Thyroid gland (tissue), 4 donors: ENCODE data around the gene AUH. TPM values are rescaled to one million over a fixed set of nuclear protein-coding genes. Genes with fewer than 3 reads are reported as not detected.

Source experiments
- DNase-seq, 2 donors: peaks; one replicate each; pipeline ENCODE4 v3.0.0-alpha.2; 2019
- H3K27ac ChIP-seq, 3 donors: fragments of 200-600 bp; sonication (generic); 1 replicate in 2 of 3; 2 replicates in 1 of 3; pipeline ENCODE4 v1.5.1; 2016 to 2019; ENCODE audit warnings: mild to moderate bottlenecking in 1 of 3, moderate library complexity in 1 of 3
- H3K27me3 ChIP-seq: fragments of 200-600 bp; sonication (generic); one replicate; pipeline ENCODE4 v1.5.1; 2019
- H3K36me3 ChIP-seq, 2 donors: fragments of 200-600 bp; sonication (generic); one replicate each; pipeline ENCODE4 v1.5.1; 2016 to 2019
- H3K4me1 ChIP-seq, 2 donors: fragments of 200-600 bp; sonication (generic); one replicate each; pipeline ENCODE4 v1.5.1; 2017 to 2019
- H3K4me3 ChIP-seq, 3 donors: fragments of 200-600 bp; sonication (generic); replicated peaks in 1 of 3; 1 replicate in 2 of 3; 2 replicates in 1 of 3; pipeline ENCODE4 v1.5.1; 2016; ENCODE audit warnings: mild to moderate bottlenecking in 1 of 3
- H3K9me3 ChIP-seq: fragments of 200-600 bp; sonication (generic); one replicate; pipeline ENCODE4 v1.5.1; 2017
- CTCF ChIP-seq, 6 experiments: fragments of 200-600 bp in 3 of 6; fragments of 450-650 bp in 3 of 6; sonication (generic) in 3 of 6; IDR thresholded peaks; one replicate each; pipeline ENCODE4 v1.5.1; 2016 to 2019; ENCODE audit warnings: antibody characterized with exemption in 6 of 6, mild to moderate bottlenecking in 2 of 6, inconsistent platforms in 1 of 6, moderate library complexity in 1 of 6
- POLR2A ChIP-seq, 2 donors: fragments of 450-650 bp; IDR thresholded peaks; one replicate each; pipeline ENCODE4 v1.6.1; 2017; ENCODE audit warnings: antibody characterized with exemption in 2 of 2, mild to moderate bottlenecking in 2 of 2, moderate library complexity in 1 of 2
- WGBS, 2 donors: methylation state at CpG; one replicate each; pipeline ENCODE4 v1.1.5; 2017; 5-methylcytosine and 5-hydroxymethylcytosine counted together
- intact Hi-C: fragments of 100-400 bp; cut with DNase I; formaldehyde crosslinking; loops from one replicate; pipeline ENCODE4 v1.15.1; 2023
- total RNA-seq, 4 donors: library from RNA; depleted of rRNA; stranded (reverse); fragments of >200 nt; gene quantifications; one replicate each; pipeline ENCODE4 v1.2.3, GENCODE V29; 2016

AUH gene
- total RNA-seq, result 10 to 100 TPM; 57.1 to 83.5 (median 65.2) TPM

- WGBS, 2 donors, result 0 to 1% methylated on average over 15 to 29 of the region's 82 CpGs
- DNase-seq, result peak; percentile 84 to 86
- H3K27ac ChIP-seq, result peak within 1 kb of the TSS; percentile 85 to 98 (median 95)
- TF ChIP-seq CTCF (IDR thresholded peaks at IDR 0.05) (peak in 2 of 6 experiments; percentile 14 to 21), POLR2A (IDR thresholded peaks at IDR 0.05) (peak; percentile 63 to 91)
- H3K36me3 ChIP-seq, result no peaks in the 10 kb centered on the region
- peaks cover 27 to 31% of the 10 kb centered on the region in 2 donors for H3K4me1 ChIP-seq
- intact Hi-C loops, result loop anchor here (10.0 kb wide), 1 partner anchor 53 kb away; no protein-coding TSS in a partner anchor
- no peaks in the 10 kb centered on the region for H3K9me3 ChIP-seq
- peak within 1 kb of the TSS; percentile 90 to 97 (median 95) for H3K4me3 ChIP-seq
- H3K27me3 ChIP-seq, result no peaks in the 10 kb centered on the region
These were observed at the start of gene AUH for GRCh38 chr9:91361291-91362050. AUH (minus strand) TSS chr9:91361918; CDS start chr9:91361889, 29 bp downstream.

- H3K9me3 ChIP-seq, result no peaks in the 10 kb centered on the region
- 77 to 84% methylated on average over 5 of the region's 5 CpGs for WGBS, 2 donors
- H3K36me3 ChIP-seq, result peaks cover 7 to 19% of the 10 kb centered on the region in 2 donors
- H3K27me3 ChIP-seq, result no peaks in the 10 kb centered on the region
- no peak for DNase-seq
- no peaks in the 10 kb centered on the region for H3K4me1 ChIP-seq
- H3K27ac ChIP-seq, result no peak overlapping the region
- TF ChIP-seq CTCF (IDR thresholded peaks at IDR 0.05) (no peak), POLR2A (IDR thresholded peaks at IDR 0.05) (no peak)
- intact Hi-C loops, result loop anchor here (10.0 kb wide), 1 partner anchor 46 kb away; the partner anchor contains the start of gene AUH
- no peak overlapping the region for H3K4me3 ChIP-seq
These were observed 49.5 kb upstream of the AUH start for GRCh38 chr9:91411096-91411771.

GRCh38 chr9:91410161-91410560 is 48.4 kb upstream of the AUH start:
- H3K36me3 ChIP-seq, result peaks cover 7 to 19% of the 10 kb centered on the region in 2 donors
- no peaks in the 10 kb centered on the region for H3K4me1 ChIP-seq
- intact Hi-C loops, result loop anchor here (10.0 kb wide), 1 partner anchor 45 kb away; the partner anchor contains the start of gene AUH
- no peak for TF ChIP-seq CTCF (IDR thresholded peaks at IDR 0.05)
- no peak for TF ChIP-seq POLR2A (IDR thresholded peaks at IDR 0.05)
- H3K27ac ChIP-seq, result no peak overlapping the region
- H3K9me3 ChIP-seq, result no peaks in the 10 kb centered on the region
- no peaks in the 10 kb centered on the region for H3K27me3 ChIP-seq
- DNase-seq, result no peak
- 88 to 89% methylated on average over 12 of the region's 12 CpGs for WGBS, 2 donors
- no peak overlapping the region for H3K4me3 ChIP-seq

- Histone ChIP-seq H3K27me3 (no peaks in the 10 kb centered on the region), H3K4me3 (no peak overlapping the region), H3K4me1 (peaks cover 8 to 10% of the 10 kb centered on the region in 2 donors), H3K36me3 (peaks cover 7 to 19% of the 10 kb centered on the region in 2 donors), H3K9me3 (no peaks in the 10 kb centered on the region), H3K27ac (no peak overlapping the region)
- TF ChIP-seq CTCF (IDR thresholded peaks at IDR 0.05), result no peak
- TF ChIP-seq POLR2A (IDR thresholded peaks at IDR 0.05), result no peak
- no peak for DNase-seq
- 100% methylated on average over 1 of the region's 1 CpG for WGBS, 2 donors
- intact Hi-C loops, result no loop called here
These were observed 46.8 kb upstream of the AUH start for GRCh38 chr9:91408475-91408874.
